ENCODE data around the gene PLCD3.

GRCh38 chr17:45127548-45128300 lies 4.6 kb downstream of the PLCD3 start:
- TF ChIP-seq REST (IDR thresholded peaks at IDR 0.05; ENCODE audit: low read depth, low read length) = no peak
- TF ChIP-seq EP300 (IDR thresholded peaks at IDR 0.05; ENCODE audit: borderline replicate concordance in 1 of 2, low read depth in 1 of 2, low read length in 1 of 2) = no peak
- no peak for TF ChIP-seq CTCF (IDR thresholded peaks at IDR 0.05)
